T1000 (cell line): ENCODE data around the gene GOLGA2.

Experiments used
- DNase-seq: peaks from one replicate; lab custom pipeline; 2025; ENCODE audit warnings: mixed read lengths; lab: John Stamatoyannopoulos, UW

GOLGA2 gene

GRCh38 chr9:128213746-128214497 is 61.9 kb downstream of the GOLGA2 start:
- DNase-seq, result no peak

GRCh38 chr9:128211981-128212281 is 63.9 kb downstream of the GOLGA2 start:
- DNase-seq, result no peak

GRCh38 chr9:128211186-128211980 is 64.4 kb downstream of the GOLGA2 start:
- no peak for DNase-seq

GRCh38 chr9:128208946-128209669 is 66.7 kb downstream of the GOLGA2 start:
- DNase-seq, result no peak

- DNase-seq, result no peak
Observed at GRCh38 chr9:128208386-128208785, 67.4 kb downstream of the GOLGA2 start.

- DNase-seq, result no peak
Observed at GRCh38 chr9:128206916-128207910, 68.6 kb downstream of the GOLGA2 start.

GRCh38 chr9:128206484-128206883 is 69.3 kb downstream of the GOLGA2 start:
- no peak for DNase-seq
